LNCAP (cell line): Measurements from ENCODE around the gene CPLANE2.

Experiments
- CTCF ChIP-seq: fragments of 450-650 bp; IDR thresholded peaks from 2 replicates; pipeline ENCODE4 v1.5.1; 2017; ENCODE audit warnings: mild to moderate bottlenecking

Gene CPLANE2

GRCh38 chr1:16241221-16241708 is 4.3 kb upstream of the CPLANE2 start:
- TF ChIP-seq CTCF, result no peak

- TF ChIP-seq CTCF, result no peak
These were observed 3.0 kb upstream of the CPLANE2 start for GRCh38 chr1:16239972-16240491.

GRCh38 chr1:16237343-16237830 is 404 bp upstream of the CPLANE2 start:
- no peak for TF ChIP-seq CTCF

GRCh38 chr1:16235944-16236510 is 956 bp downstream of the CPLANE2 start:
- peak; percentile 27; the same call in 1 of the 2 replicates for TF ChIP-seq CTCF

GRCh38 chr1:16235347-16235746 is 1.6 kb downstream of the CPLANE2 start:
- TF ChIP-seq CTCF, result no peak

GRCh38 chr1:16233431-16233830 is 3.6 kb downstream of the CPLANE2 start:
- no peak for TF ChIP-seq CTCF

- no peak for TF ChIP-seq CTCF
These were observed 4.7 kb downstream of the CPLANE2 start for GRCh38 chr1:16232316-16232710.
